Measurements from ENCODE around the gene ABCA4.

DNA sequence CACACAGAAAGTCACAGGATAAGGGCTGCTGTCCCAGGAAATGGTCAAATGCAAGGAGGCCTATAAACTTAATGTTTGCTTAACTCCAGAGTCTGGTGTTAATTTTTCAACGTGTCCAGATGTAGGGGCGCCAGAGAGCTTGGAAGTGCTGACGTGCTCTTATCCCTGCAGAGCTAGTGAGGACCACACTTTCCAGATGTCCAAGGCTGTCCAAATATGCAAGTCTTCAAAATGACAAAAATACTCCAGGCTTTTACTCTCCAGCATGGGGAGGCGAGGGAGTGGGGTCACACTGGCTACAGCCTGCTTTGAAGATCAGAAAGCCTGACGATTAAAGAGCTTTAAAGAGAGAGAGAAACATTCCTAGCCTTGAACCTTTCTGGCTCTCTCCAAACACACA is 57.6 kb downstream of the ABCA4 start:
- TF ChIP-seq POLR2AphosphoS5 (IDR thresholded peaks at IDR 0.05; ENCODE audit: borderline replicate concordance, low read depth, low read length): no peak
- TF ChIP-seq EZH2 (IDR thresholded peaks at IDR 0.05): no peak
- no peak for TF ChIP-seq FOXP2 (optimal IDR thresholded peaks at IDR 0.05; ENCODE audit: control extremely low read depth, extremely low read length, insufficient read depth)

Measured in SK-N-MC (cell line).